Brain microvascular endothelial cell (primary cell): ENCODE data around the gene RAET1L.
"Not testable (repeated sequence)": the region's sequence is repeated elsewhere in the genome, so short reads cannot be mapped to it uniquely, and the experiment has no call there.

Source experiments
- DNase-seq: peaks from one replicate; pipeline ENCODE4 v3.0.0-alpha.2; 2020
- H3K27ac ChIP-seq: fragments of 250-450 bp; sonication (Bioruptor Pico); 2 replicates; pipeline ENCODE4 v1.5.1; 2020; ENCODE audit warnings: mild to moderate bottlenecking, moderate library complexity
- H3K27me3 ChIP-seq: fragments of 250-450 bp; sonication (Bioruptor Pico); replicated peaks from 2 replicates; pipeline ENCODE4 v1.5.1; 2020; ENCODE audit warnings: mild to moderate bottlenecking
- H3K36me3 ChIP-seq: fragments of 250-450 bp; sonication (Bioruptor Pico); replicated peaks from 2 replicates; pipeline ENCODE4 v1.5.1; 2020; ENCODE audit warnings: mild to moderate bottlenecking
- H3K4me3 ChIP-seq: 2 replicates; pipeline ENCODE4 v1.5.1; 2011; ENCODE audit warnings: low read depth, mild to moderate bottlenecking, control low read depth, low read length, moderate library complexity
- CTCF ChIP-seq: IDR thresholded peaks from 2 replicates; pipeline ENCODE4 v1.5.1; 2011; ENCODE audit warnings: low read depth, mild to moderate bottlenecking, moderate library complexity, low read length, control low read depth, inconsistent platforms; ENCODE audit errors: missing control alignments
- in situ Hi-C: cut with HindIII; loops from 2 replicates; pipeline ENCODE4 v1.10.0; 2017; ENCODE audit warnings: low sequenced_read_pairs, low pct_ligation_motif_present

Gene RAET1L

GRCh38 chr6:150026976-150027805 lies 1.9 kb upstream of the RAET1L start:
- DNase-seq = no peak
- Histone ChIP-seq H3K27me3 (peaks cover 36% of the 10 kb centered on the region), H3K27ac (no peak overlapping the region), H3K4me3 (no peak overlapping the region), H3K36me3 (no peaks in the 10 kb centered on the region)
- in situ Hi-C loops = no loop called here
- no peak for TF ChIP-seq CTCF

DNA sequence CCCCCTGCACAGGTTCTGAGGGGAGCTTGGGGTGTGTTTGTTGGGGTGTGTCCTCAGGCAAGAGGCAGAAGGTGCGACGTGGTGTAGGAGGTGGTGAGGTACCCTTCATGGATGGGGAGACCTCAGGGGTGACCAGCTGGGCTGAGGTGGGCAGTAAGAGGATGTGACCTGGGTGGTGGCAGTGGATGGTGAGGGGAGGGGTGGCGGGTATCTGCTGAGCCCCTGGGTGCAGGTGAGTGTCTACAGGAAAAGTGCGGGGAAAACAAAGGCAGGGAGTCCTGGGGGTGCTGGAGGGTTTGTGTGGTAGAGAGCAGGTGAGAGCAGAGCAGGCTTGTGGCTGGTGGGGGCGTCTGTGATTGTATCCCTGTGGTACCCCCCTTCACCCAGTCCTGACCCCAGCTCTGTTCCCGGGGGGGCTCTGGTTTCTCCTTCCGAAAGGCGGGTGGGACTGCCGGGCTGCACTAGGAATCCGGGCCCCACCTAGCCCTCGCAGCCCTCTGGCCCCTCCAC lies 631 bp downstream of the RAET1L start:
- in situ Hi-C loops = no loop called here
- no peak overlapping the region for H3K27ac ChIP-seq
- peaks cover 31% of the 10 kb centered on the region for H3K27me3 ChIP-seq
- H3K36me3 ChIP-seq = no peaks in the 10 kb centered on the region
- no peak for TF ChIP-seq CTCF
- no peak for DNase-seq
- no peak overlapping the region for H3K4me3 ChIP-seq

DNA sequence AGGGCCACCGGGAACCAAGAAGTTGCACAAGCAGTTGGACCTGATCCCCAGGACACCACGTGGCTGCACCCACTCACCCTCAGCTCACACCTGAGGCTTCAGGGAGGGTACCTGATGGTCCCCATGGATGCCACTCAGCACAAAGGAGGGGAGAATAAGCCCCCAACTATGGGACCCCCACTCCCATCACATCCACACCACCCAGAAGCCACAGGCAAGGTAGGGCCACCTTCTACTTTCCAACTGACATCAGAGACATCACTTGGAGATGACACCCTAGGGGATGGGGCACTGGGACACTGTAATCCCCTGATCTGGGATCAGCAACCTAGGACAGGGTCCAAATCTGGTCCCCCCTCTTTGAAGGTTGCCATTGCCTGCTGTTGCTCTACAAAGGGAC lies 1.3 kb downstream of the RAET1L start:
- H3K27ac ChIP-seq, in situ Hi-C loops, H3K36me3 ChIP-seq, DNase-seq, H3K4me3 ChIP-seq: not testable (repeated sequence)
- peaks cover 28% of the 10 kb centered on the region for H3K27me3 ChIP-seq

DNA sequence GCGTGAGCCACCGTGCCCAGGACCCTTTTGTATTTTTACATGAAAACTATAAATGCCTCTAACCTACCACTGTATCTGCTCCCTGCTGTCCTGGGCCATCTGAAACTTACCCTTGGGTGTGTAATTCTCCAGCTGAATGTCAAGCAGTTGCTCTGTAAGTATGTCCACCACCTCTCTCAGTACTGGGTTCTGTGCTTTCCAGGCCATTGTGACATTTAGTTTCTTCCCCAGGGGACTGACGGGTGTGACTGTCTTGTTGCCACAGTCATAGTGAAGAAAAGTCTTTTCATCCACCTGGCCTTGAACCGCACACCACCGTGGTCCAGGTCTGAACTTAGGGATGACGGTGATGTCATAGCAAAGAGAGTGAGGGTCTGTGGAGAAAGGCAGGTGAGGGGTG lies 3.5 kb downstream of the RAET1L start:
- peaks cover 26% of the 10 kb centered on the region for H3K27me3 ChIP-seq
- H3K27ac ChIP-seq, in situ Hi-C loops, DNase-seq, H3K36me3 ChIP-seq, H3K4me3 ChIP-seq: not testable (repeated sequence)

DNA sequence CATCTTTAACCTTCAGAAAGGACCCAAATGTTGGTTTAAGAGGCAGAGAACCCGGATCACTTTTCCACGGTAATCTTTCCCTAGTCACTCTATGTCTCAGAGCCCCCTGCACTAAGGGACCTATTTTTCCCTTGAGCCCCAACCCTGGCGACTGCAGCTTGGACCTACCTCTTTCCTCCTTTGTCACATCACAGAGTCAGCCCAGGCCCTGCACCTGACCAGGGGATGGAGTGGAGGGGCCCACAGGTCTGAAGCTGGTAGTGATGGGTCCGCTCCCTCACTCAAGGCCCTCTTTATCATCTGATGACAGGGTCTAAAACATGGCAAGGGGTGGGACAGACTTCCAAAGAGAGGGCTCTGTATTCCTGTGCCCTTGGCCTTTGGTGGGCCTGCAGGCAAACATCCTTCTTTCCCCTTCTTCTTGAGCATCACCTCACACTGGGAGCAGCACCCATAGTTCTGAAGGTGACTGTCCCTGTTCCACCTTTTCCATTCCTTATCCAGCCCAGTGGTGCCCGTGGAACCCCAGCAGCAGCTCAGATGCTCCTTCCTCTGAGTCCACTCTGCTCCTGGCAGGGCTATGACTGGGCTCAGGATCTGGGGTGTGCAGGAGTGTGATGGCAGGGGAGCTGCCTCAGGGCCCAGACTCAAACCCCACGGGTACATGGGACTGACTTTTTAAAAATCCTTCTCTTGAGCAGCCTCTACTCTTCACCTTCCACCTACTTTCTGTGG lies 6.3 kb downstream of the RAET1L start:
- H3K4me3 ChIP-seq = no peak overlapping the region
- no peak for TF ChIP-seq CTCF
- H3K27ac ChIP-seq = no peak overlapping the region
- in situ Hi-C loops = no loop called here
- H3K27me3 ChIP-seq = peaks cover 23% of the 10 kb centered on the region
- no peak for DNase-seq
- no peaks in the 10 kb centered on the region for H3K36me3 ChIP-seq

- H3K36me3 ChIP-seq, H3K4me3 ChIP-seq, in situ Hi-C loops, DNase-seq, H3K27ac ChIP-seq: not testable (repeated sequence)
- peaks cover 36% of the 10 kb centered on the region for H3K27me3 ChIP-seq
Observed at GRCh38 chr6:150017186-150017521, 8.2 kb downstream of the RAET1L start.

DNA sequence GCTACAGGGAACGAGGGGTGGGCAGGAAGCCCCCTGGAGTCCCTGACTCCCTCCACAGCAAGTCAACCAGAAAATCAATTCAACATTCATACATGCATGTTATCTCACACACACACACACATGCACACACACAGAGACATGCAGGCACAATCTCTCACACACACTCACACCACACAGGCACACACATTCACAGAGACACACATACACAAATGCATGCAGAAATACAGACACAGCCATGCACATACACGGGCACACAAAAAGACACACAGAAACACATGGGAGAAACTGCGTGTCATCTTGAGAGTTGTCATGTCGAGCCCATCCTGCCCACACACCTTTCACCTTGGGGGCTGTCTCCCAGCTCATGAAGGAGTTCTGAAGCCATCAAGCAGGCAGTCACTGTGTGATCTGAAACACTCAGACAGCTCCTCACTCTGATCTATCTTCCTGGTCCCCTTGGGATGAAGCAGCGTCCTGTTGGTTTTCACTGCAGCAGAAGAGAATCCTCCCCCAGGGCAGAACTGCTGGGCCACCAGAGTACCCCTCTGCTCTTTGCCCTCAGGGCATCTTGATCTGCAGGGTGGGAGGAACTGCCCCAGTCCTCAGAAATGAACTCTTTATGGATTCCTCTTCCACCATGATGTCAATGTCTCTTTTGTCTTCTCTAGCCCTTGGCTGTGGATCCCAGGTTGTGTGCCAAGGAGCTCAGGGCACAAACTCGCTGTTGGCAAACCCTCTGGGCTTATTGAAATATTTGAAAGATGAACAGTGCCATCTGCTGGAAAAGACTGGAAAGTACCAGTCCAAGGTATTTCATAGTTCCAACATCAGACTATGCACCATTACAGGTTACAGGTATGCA lies 8.8 kb downstream of the RAET1L start:
- in situ Hi-C loops = no loop called here
- Histone ChIP-seq H3K27ac (no peak overlapping the region), H3K36me3 (no peaks in the 10 kb centered on the region), H3K27me3 (peaks cover 40% of the 10 kb centered on the region), H3K4me3 (no peak overlapping the region)
- TF ChIP-seq CTCF = peak; percentile 59
- peak; percentile 51 for DNase-seq

DNA sequence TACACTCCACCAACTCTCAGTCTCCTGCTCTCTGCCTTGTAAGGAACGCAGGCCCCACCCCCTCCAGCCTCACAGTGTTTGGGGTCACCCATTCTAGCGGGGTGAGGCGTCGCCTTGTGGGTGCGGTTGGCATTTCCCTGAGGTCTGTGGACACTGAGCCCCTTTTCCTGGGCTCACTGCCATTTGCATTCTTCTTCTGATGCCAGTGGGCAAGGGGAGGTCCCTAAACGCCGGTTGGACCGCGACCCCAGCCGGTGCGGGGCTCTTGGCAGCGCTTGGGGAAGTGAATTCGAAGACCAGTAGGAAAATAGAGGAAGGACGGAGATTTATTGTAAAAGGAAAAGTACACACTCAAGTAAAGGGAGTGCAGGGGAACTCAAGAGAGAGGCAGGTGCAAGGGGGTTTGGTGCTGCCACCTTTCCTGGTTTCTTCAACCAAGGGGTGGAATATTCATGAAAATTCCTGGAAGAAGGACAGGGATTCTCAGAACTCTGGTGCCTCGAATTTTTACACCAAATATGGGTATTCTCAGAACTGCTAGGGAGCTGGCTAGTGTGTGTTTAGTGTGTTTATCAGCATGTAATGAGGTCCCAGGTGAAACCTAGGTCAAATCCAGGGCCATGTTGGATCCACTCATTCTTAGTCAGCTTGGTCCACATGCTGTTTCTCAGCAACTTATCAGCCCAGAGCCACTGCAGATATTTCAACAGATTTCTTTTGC lies 9.9 kb downstream of the RAET1L start:
- in situ Hi-C loops = not testable (repeated sequence)
- peaks cover 47% of the 10 kb centered on the region for H3K27me3 ChIP-seq

More for the DNA sequence above, 9.9 kb downstream of the RAET1L start:
- DNase-seq, H3K27ac ChIP-seq, H3K36me3 ChIP-seq, H3K4me3 ChIP-seq: not testable (repeated sequence)
